Breast epithelium (tissue), 4 donors: ENCODE results near the gene ASPHD1. TPM values are rescaled to one million over a fixed set of nuclear protein-coding genes. Genes with fewer than 3 reads are reported as not detected.

Source experiments
- DNase-seq, 2 donors: peaks; one replicate each; pipeline ENCODE4 v3.0.0-alpha.2; 2019; ENCODE audit warnings: low spot score in 2 of 2
- H3K27ac ChIP-seq, 2 donors: fragments of 200-600 bp; sonication (generic) in 1 of 2; one replicate each; pipeline ENCODE4 v1.5.1; 2016 to 2019; ENCODE audit warnings: mild to moderate bottlenecking in 1 of 2
- H3K27me3 ChIP-seq, 2 donors: fragments of 200-600 bp; sonication (generic) in 1 of 2; one replicate each; pipeline versions ENCODE4 v1.5.1 to v1.6.0; 2017 to 2019; ENCODE audit warnings: control low read depth in 1 of 2, mild to moderate bottlenecking in 1 of 2
- H3K36me3 ChIP-seq: fragments of 200-600 bp; one replicate; pipeline ENCODE4 v1.5.1; 2019
- H3K4me1 ChIP-seq, 2 donors: fragments of 200-600 bp; sonication (generic); one replicate each; pipeline ENCODE4 v1.5.1; 2016 to 2019; ENCODE audit warnings: control low read depth in 1 of 2
- H3K4me3 ChIP-seq, 3 donors: fragments of 200-600 bp; sonication (generic); 1 replicate in 2 of 3; 2 replicates in 1 of 3; pipeline ENCODE4 v1.5.1; 2016 to 2019; ENCODE audit warnings: mild to moderate bottlenecking in 3 of 3, moderate library complexity in 2 of 3
- H3K9me3 ChIP-seq, 2 donors: fragments of 200-600 bp; sonication (generic) in 1 of 2; one replicate each; pipeline ENCODE4 v1.5.1; 2016 to 2019; ENCODE audit warnings: control low read depth in 1 of 2
- POLR2A ChIP-seq: fragments of 450-650 bp; IDR thresholded peaks from one replicate; pipeline ENCODE4 v1.6.1; 2016; ENCODE audit warnings: antibody characterized with exemption, mild to moderate bottlenecking, moderate library complexity
- POLR2AphosphoS5 ChIP-seq, 3 donors: sonication (generic); formaldehyde crosslinking; IDR thresholded peaks; one replicate each; pipeline ENCODE4 v1.6.1; 2017; ENCODE audit warnings: antibody characterized with exemption in 3 of 3
- intact Hi-C: fragments of 100-400 bp; cut with DNase I; formaldehyde crosslinking; loops from one replicate; pipeline ENCODE4 v1.15.1; 2023; ENCODE audit warnings: low total_unique reads
- total RNA-seq, 3 donors: library from RNA; depleted of rRNA; stranded (reverse); fragments of >200 nt; gene quantifications; one replicate each; pipeline ENCODE4 v1.1.0, GENCODE V29; 2016
- TF ChIP-seq, protein P1 (sequence below), 3 donors: fragments of 450-650 bp; IDR thresholded peaks; one replicate each; pipeline ENCODE4 v1.5.1; 2016 to 2017; ENCODE audit warnings: antibody characterized with exemption in 3 of 3, mild to moderate bottlenecking in 3 of 3, moderate library complexity in 3 of 3

Gene ASPHD1
- total RNA-seq, 3 donors from 2014 or later, result 1.3 to 2.5 TPM; not detected in 1

- H3K4me3 ChIP-seq, result no peak overlapping the region
- H3K9me3 ChIP-seq, result no peaks in the 10 kb centered on the region
- no peak overlapping the region for H3K27ac ChIP-seq
- DNase-seq, result no peak
- H3K36me3 ChIP-seq, result no peaks in the 10 kb centered on the region
- TF ChIP-seq POLR2AphosphoS5 (IDR thresholded peaks at IDR 0.05), result no peak
- TF ChIP-seq, protein P1, sequence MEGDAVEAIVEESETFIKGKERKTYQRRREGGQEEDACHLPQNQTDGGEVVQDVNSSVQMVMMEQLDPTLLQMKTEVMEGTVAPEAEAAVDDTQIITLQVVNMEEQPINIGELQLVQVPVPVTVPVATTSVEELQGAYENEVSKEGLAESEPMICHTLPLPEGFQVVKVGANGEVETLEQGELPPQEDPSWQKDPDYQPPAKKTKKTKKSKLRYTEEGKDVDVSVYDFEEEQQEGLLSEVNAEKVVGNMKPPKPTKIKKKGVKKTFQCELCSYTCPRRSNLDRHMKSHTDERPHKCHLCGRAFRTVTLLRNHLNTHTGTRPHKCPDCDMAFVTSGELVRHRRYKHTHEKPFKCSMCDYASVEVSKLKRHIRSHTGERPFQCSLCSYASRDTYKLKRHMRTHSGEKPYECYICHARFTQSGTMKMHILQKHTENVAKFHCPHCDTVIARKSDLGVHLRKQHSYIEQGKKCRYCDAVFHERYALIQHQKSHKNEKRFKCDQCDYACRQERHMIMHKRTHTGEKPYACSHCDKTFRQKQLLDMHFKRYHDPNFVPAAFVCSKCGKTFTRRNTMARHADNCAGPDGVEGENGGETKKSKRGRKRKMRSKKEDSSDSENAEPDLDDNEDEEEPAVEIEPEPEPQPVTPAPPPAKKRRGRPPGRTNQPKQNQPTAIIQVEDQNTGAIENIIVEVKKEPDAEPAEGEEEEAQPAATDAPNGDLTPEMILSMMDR (IDR thresholded peaks at IDR 0.05), result no peak
- no peak for TF ChIP-seq POLR2A
- H3K27me3 ChIP-seq, result peaks cover 0 to under 1% of the 10 kb centered on the region in 2 donors
- intact Hi-C loops, result loop anchor here (10.0 kb wide), 1 partner anchor 1883 kb away; no protein-coding TSS in a partner anchor
- H3K4me1 ChIP-seq, result no peaks in the 10 kb centered on the region
Measured at GRCh38 chr16:29891525-29892457, 8.5 kb upstream of the ASPHD1 start.

DNA sequence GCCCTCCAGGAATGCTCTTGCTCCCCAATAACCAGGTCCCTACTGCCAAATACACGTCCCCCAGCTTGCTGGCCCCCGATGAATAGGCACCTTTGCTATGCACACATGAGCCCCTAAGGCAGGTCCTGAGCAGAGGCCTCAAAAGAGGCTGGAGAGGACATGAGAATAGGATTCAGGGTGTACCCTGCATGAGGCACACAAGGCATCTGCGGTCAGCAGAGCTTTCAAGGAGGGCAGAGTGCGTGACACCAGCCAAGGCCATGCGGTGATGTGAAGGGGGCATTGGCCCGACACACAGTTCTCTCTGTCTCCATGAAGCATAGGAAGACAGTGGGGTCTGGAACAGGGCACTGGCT, 7.9 kb upstream of the ASPHD1 start:
- Histone ChIP-seq H3K4me1 (no peaks in the 10 kb centered on the region), H3K27ac (no peak overlapping the region), H3K36me3 (no peaks in the 10 kb centered on the region), H3K27me3 (peaks cover 0 to 3% of the 10 kb centered on the region in 2 donors), H3K9me3 (no peaks in the 10 kb centered on the region), H3K4me3 (no peak overlapping the region)
- no peak for DNase-seq
- TF ChIP-seq, protein P1 (IDR thresholded peaks at IDR 0.05), result no peak
- TF ChIP-seq POLR2AphosphoS5 (IDR thresholded peaks at IDR 0.05), result no peak
- TF ChIP-seq POLR2A, result no peak
- intact Hi-C loops, result loop anchor here (10.0 kb wide), 1 partner anchor 1882 kb away; no protein-coding TSS in a partner anchor

GRCh38 chr16:29893553-29893952, 6.7 kb upstream of the ASPHD1 start:
- TF ChIP-seq POLR2AphosphoS5 (IDR thresholded peaks at IDR 0.05) (no peak), POLR2A (no peak)
- TF ChIP-seq, protein P1 (IDR thresholded peaks at IDR 0.05), result no peak
- Histone ChIP-seq H3K27ac (no peak overlapping the region), H3K27me3 (peaks cover 0 to 10% of the 10 kb centered on the region in 2 donors), H3K9me3 (no peaks in the 10 kb centered on the region), H3K4me1 (no peaks in the 10 kb centered on the region), H3K36me3 (no peaks in the 10 kb centered on the region), H3K4me3 (no peak overlapping the region)
- intact Hi-C loops, result loop anchor here (10.0 kb wide), 1 partner anchor 1881 kb away; no protein-coding TSS in a partner anchor
- no peak for DNase-seq

DNA sequence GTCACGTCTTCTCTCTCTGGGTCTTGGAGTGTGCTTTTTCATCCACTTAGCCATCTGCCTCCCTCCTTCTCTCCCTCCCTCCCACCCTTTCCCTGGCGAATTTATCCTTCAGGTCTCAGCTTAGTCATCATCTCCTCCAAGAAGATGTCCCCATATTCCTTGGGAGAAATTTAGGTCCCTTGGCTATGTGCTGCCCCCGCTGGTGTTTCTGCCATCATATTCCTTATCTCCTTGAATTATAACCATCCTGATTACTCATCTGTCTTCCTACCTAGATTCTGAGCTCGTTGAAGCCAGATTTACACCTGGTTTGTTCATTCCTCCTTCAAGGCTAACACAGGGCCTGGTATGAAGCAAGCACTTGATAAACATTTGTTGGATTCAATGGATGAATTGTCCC, 5.9 kb upstream of the ASPHD1 start:
- TF ChIP-seq, protein P1 (IDR thresholded peaks at IDR 0.05), result no peak
- TF ChIP-seq POLR2A (no peak), POLR2AphosphoS5 (IDR thresholded peaks at IDR 0.05) (no peak)
- Histone ChIP-seq H3K4me1 (no peaks in the 10 kb centered on the region), H3K27me3 (peaks cover 0 to 10% of the 10 kb centered on the region in 2 donors), H3K9me3 (no peaks in the 10 kb centered on the region), H3K4me3 (no peak overlapping the region), H3K36me3 (no peaks in the 10 kb centered on the region), H3K27ac (no peak overlapping the region)
- DNase-seq, result no peak
- intact Hi-C loops, result loop anchor here (10.0 kb wide), 1 partner anchor 1880 kb away; no protein-coding TSS in a partner anchor

GRCh38 chr16:29896841-29897240, 3.4 kb upstream of the ASPHD1 start:
- TF ChIP-seq, protein P1 (IDR thresholded peaks at IDR 0.05), result no peak
- TF ChIP-seq POLR2A (no peak), POLR2AphosphoS5 (IDR thresholded peaks at IDR 0.05) (no peak)
- Histone ChIP-seq H3K27ac (no peak overlapping the region), H3K9me3 (no peaks in the 10 kb centered on the region), H3K36me3 (no peaks in the 10 kb centered on the region), H3K27me3 (peaks cover 0 to 10% of the 10 kb centered on the region in 2 donors), H3K4me1 (no peaks in the 10 kb centered on the region), H3K4me3 (no peak overlapping the region)
- intact Hi-C loops, result loop anchor here (10.0 kb wide), 1 partner anchor 1878 kb away; no protein-coding TSS in a partner anchor
- no peak for DNase-seq
